BLaER1 (cell line): ENCODE data around the gene SLIT3.

ENCODE experiments used
- H3K27ac ChIP-seq: shearing (Covaris generic); formaldehyde crosslinking; 2 replicates; pipeline ENCODE4 v1.8.1; 2022
- H3K27me3 ChIP-seq: shearing (Covaris generic); formaldehyde crosslinking; 2 replicates; pipeline ENCODE4 v1.8.1; 2022
- H3K36me3 ChIP-seq: shearing (Covaris generic); formaldehyde crosslinking; 2 replicates; pipeline ENCODE4 v1.8.1; 2022
- H3K4me1 ChIP-seq: shearing (Covaris generic); formaldehyde crosslinking; 2 replicates; pipeline ENCODE4 v1.8.1; 2022
- H3K4me2 ChIP-seq: shearing (Covaris generic); formaldehyde crosslinking; 2 replicates; pipeline ENCODE4 v1.8.1; 2022
- H3K4me3 ChIP-seq: shearing (Covaris generic); formaldehyde crosslinking; 2 replicates; pipeline ENCODE4 v1.8.1; 2022
- H3K9ac ChIP-seq: shearing (Covaris generic); formaldehyde crosslinking; 2 replicates; pipeline ENCODE4 v1.8.1; 2022
- H3K9me3 ChIP-seq: shearing (Covaris generic); formaldehyde crosslinking; 2 replicates; pipeline ENCODE4 v1.8.1; 2022
- H4K20me1 ChIP-seq: shearing (Covaris generic); formaldehyde crosslinking; 2 replicates; pipeline ENCODE4 v1.8.1; 2022
- Cebpa-rat ChIP-seq: shearing (Covaris generic); IDR thresholded peaks from 2 replicates; pipeline ENCODE4 v1.8.1; 2022

SLIT3 gene

DNA sequence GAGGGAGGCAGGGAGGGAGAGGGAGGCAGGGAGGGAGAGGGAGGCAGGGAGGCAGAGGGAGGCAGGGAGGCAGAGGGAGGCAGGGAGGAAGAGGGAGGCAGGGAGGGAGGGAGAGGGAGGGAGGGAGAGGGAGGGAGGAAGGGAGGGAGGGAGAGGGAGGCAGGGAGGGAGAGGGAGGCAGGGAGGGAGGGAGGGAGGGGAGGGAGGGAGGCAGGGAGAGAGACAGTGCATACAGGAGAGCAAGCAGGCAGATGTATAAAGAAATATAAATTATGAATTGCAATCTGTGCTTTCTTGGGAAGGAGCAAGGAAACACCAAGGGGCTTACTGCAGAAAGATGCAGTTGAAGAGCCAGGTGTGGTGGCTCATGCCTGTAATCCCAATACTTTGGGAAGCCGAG is 574.6 kb downstream of the SLIT3 start:
- TF ChIP-seq Cebpa-rat: no peak
- no peak overlapping the region for H3K4me3 ChIP-seq
- H3K9ac ChIP-seq: no peak overlapping the region
- no peaks in the 10 kb centered on the region for H3K4me1 ChIP-seq
- H3K27ac ChIP-seq: no peak overlapping the region
- H3K4me2 ChIP-seq: no peak overlapping the region
- H3K36me3 ChIP-seq: no peaks in the 10 kb centered on the region
- no peaks in the 10 kb centered on the region for H3K27me3 ChIP-seq
- peaks cover 35% of the 10 kb centered on the region for H3K9me3 ChIP-seq
- H4K20me1 ChIP-seq: no peaks in the 10 kb centered on the region

DNA sequence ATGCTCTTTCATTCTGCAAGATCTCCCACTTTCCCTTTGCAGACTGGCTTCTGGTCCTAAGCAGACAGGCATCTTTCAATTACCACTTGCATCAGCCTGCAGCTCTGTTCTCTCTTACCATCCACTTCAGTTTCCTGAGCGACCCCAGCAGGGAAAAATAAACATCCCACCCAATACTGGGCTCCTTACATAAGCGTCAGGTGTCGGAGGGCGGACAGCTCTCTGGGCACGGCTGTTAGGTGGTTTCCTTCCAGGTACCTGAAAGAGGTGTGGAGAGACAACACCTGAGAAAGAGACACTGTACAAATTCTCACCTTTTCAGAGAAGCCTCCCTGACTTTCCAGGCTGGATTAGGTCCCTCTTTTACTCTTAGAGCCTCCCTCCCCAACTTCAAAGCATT is 576.7 kb downstream of the SLIT3 start:
- H3K36me3 ChIP-seq: no peaks in the 10 kb centered on the region
- no peaks in the 10 kb centered on the region for H3K27me3 ChIP-seq
- no peak overlapping the region for H3K4me3 ChIP-seq
- no peak overlapping the region for H3K4me2 ChIP-seq
- H3K9ac ChIP-seq: no peak overlapping the region
- H4K20me1 ChIP-seq: no peaks in the 10 kb centered on the region
- H3K4me1 ChIP-seq: no peaks in the 10 kb centered on the region
- TF ChIP-seq Cebpa-rat: no peak
- H3K27ac ChIP-seq: no peak overlapping the region
- H3K9me3 ChIP-seq: peaks cover 27% of the 10 kb centered on the region

DNA sequence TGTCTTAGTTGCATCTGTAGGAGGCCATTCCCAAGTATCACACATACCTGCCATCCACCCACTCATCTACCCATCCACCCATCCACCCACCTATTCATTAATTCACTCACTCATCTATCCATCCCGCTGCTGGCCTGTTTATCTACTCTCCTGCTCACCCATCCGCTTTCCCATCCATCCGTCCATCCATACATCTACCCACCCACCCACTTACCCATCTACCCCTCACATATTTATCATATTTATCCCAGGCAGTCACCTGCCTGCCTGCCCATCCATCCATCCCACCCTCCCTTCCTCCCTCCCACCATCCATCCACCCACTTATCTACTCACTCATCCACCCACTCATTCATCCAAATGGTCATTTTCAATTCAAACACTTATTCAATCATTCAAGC is 577.9 kb downstream of the SLIT3 start:
- Histone ChIP-seq H3K27me3 (no peaks in the 10 kb centered on the region), H3K27ac (no peak overlapping the region), H3K4me3 (no peak overlapping the region), H3K9ac (no peak overlapping the region), H3K9me3 (peaks cover 15% of the 10 kb centered on the region), H3K4me2 (no peak overlapping the region), H3K36me3 (no peaks in the 10 kb centered on the region), H4K20me1 (no peaks in the 10 kb centered on the region), H3K4me1 (no peaks in the 10 kb centered on the region)
- no peak for TF ChIP-seq Cebpa-rat

DNA sequence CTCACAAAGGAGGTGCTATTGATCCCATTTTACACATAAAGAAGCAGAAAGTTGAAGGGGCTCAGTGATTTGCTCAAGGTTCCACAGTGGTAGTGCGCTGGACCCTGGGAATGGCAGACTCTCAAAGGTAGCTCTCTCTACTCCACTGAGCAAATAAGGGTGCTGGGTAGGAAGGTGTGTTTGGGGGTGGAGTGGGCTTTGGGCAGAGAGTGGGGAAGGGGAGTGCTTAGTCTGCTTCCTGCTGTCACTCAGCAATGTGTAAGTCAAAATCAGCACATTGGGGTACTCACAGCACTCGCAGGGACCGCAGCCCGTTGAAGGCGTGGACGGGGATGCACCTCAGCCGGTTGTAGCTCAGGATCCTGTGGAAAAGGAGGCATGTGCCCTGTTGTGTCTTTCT is 579.0 kb downstream of the SLIT3 start:
- H3K27ac ChIP-seq: no peak overlapping the region
- TF ChIP-seq Cebpa-rat: no peak
- no peaks in the 10 kb centered on the region for H3K4me1 ChIP-seq
- H3K27me3 ChIP-seq: no peaks in the 10 kb centered on the region
- no peak overlapping the region for H3K4me3 ChIP-seq
- H3K36me3 ChIP-seq: no peaks in the 10 kb centered on the region
- H3K9ac ChIP-seq: no peak overlapping the region
- H4K20me1 ChIP-seq: no peaks in the 10 kb centered on the region
- H3K9me3 ChIP-seq: 0 out of 2 replicates have a peak, but pooled peaks cover 5% of the 10 kb centered on the region
- H3K4me2 ChIP-seq: no peak overlapping the region

DNA sequence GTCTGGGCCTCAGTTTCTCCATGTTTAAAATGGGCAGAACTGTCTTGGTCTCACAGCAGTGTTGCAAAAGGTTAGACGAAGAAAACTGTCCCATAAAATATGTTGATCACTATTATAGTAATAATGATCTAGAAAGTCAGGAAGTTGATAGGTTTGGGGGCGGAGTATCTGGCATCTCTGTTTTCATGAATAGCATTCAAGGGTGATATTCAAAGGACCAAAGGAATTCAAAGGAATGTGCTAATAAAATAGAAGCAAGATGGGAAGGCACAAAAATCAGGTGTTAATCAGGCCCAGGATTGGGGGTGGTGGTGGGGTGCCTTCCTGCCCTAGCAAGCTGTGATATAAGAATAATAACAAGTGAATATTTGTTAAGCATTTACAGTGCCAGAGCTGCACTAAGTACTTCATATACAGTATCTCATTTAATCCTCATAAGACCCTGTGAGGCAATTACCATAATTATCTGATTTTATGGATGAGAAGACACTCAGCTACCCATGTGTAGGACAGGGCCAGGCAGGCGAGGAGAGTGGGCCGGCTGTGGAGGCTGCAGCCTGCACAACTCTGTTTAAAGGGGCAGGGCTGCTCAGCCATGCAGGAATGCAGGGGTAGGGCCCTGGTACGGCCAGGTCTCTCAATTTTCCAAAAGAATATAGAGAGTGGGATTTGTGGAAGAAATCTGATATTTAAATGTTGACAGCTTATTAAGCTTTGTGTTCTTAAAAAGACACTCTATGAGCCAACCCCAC is 579.8 kb downstream of the SLIT3 start:
- Histone ChIP-seq H3K27ac (no peak overlapping the region), H3K36me3 (no peaks in the 10 kb centered on the region), H3K4me2 (no peak overlapping the region), H3K4me1 (no peaks in the 10 kb centered on the region), H3K4me3 (no peak overlapping the region), H3K9ac (no peak overlapping the region), H4K20me1 (no peaks in the 10 kb centered on the region), H3K27me3 (no peaks in the 10 kb centered on the region), H3K9me3 (no peaks in the 10 kb centered on the region)
- TF ChIP-seq Cebpa-rat: no peak

DNA sequence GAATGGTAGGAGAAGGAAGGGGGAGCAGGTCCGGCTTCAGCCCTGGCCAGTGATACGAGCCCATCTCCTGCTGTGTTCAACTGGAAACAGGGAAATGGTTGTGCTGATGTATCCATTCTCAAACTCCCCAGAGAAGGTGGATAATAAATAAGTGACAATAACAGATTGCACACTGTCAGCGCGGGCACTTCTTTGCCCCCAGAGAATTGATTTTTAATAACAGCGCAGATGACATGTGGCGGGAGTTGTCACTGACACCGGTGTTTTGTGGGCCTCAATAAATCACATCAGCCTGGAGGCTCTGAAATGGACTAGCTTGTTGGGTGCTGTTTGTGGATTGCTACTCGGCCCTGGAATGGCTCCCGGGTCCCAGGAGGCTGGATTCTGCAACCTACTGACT is 580.4 kb downstream of the SLIT3 start:
- H3K4me1 ChIP-seq: no peaks in the 10 kb centered on the region
- no peaks in the 10 kb centered on the region for H3K9me3 ChIP-seq
- H3K36me3 ChIP-seq: no peaks in the 10 kb centered on the region
- no peak overlapping the region for H3K4me2 ChIP-seq
- H3K27me3 ChIP-seq: no peaks in the 10 kb centered on the region
- no peak for TF ChIP-seq Cebpa-rat
- no peaks in the 10 kb centered on the region for H4K20me1 ChIP-seq
- H3K27ac ChIP-seq: no peak overlapping the region
- H3K4me3 ChIP-seq: no peak overlapping the region
- no peak overlapping the region for H3K9ac ChIP-seq

DNA sequence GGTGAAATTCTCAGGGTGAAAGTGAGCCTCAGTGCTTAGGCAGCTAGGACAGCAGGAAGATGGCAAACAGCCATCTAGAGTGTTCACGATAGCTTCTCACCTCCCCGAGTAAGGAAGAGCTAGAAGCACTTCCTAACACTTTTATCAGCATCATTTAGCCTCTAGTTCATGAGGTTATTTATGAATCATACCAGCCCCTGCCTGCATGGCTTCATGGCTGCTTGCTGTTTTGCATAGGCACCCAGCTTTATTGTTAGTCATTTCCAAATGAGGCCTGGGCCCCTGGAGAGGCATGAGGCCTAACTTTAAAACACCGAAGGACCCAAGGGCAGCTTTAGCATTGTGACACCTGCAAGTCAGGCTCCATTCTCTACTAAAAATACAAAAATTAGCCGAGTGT is 586.9 kb downstream of the SLIT3 start:
- Histone ChIP-seq H3K4me1 (peaks cover 10% of the 10 kb centered on the region), H3K27me3 (no peaks in the 10 kb centered on the region), H3K27ac (no peak overlapping the region), H3K9me3 (no peaks in the 10 kb centered on the region), H3K4me2 (no peak overlapping the region), H4K20me1 (no peaks in the 10 kb centered on the region), H3K36me3 (no peaks in the 10 kb centered on the region), H3K4me3 (no peak overlapping the region), H3K9ac (no peak overlapping the region)
- no peak for TF ChIP-seq Cebpa-rat

DNA sequence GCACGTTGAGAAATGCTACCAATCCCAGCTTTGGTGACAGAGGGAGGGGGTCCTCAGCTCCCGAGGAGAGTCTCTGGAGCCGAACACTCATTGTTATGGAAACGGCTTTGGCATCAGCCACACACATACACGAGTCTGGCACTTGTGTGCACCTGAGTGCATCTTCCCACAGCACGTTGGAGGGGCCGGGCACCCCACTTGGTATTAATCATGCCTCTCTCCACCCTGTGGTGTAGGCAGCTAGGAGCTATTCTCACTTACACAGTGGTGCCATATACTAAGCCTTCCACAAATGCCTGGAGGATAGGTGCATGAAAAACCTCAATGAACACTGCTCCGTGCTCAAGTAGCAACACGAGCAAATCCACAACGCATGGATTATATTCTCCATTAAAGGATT is 587.9 kb downstream of the SLIT3 start:
- Histone ChIP-seq H3K9ac (no peak overlapping the region), H3K4me2 (no peak overlapping the region), H3K27me3 (no peaks in the 10 kb centered on the region), H3K4me1 (peaks cover 10% of the 10 kb centered on the region), H3K27ac (no peak overlapping the region), H4K20me1 (no peaks in the 10 kb centered on the region), H3K9me3 (no peaks in the 10 kb centered on the region), H3K36me3 (no peaks in the 10 kb centered on the region), H3K4me3 (no peak overlapping the region)
- no peak for TF ChIP-seq Cebpa-rat

DNA sequence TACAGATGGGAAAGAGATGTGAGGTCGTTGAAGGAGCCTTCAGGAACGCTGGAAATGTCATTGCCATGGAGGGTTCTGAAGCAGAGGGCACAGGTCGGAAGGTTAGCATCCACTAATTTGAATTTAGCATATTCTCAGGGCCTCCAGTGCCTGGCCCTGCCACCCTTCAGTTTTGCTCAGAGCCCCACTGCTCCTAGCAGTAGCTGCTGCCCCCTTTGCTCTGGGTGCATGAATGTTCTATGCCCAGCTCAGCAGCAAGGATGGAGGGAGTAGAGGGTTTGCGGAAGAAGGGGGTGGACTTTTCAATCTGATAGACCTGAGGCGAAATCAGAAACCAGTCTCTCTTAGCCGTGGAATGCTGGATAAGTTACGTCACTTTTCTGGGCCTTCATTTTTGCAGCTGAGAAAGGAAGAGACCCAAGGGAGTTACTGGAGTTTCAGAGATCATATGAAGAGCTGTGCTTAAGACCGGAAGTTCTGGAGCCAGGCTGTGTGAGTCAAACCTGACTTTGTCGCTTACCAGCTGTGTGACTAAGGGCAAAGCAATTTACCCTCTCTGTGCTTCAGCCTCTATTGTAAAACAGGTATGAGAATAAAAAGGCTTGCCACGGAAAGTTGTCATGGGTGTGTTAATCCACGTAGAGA is 588.5 kb downstream of the SLIT3 start:
- Histone ChIP-seq H3K4me2 (no peak overlapping the region), H3K4me1 (peaks cover 10% of the 10 kb centered on the region), H3K27ac (no peak overlapping the region), H3K27me3 (no peaks in the 10 kb centered on the region), H4K20me1 (no peaks in the 10 kb centered on the region), H3K9ac (no peak overlapping the region), H3K36me3 (no peaks in the 10 kb centered on the region), H3K9me3 (no peaks in the 10 kb centered on the region), H3K4me3 (no peak overlapping the region)
- TF ChIP-seq Cebpa-rat: no peak

DNA sequence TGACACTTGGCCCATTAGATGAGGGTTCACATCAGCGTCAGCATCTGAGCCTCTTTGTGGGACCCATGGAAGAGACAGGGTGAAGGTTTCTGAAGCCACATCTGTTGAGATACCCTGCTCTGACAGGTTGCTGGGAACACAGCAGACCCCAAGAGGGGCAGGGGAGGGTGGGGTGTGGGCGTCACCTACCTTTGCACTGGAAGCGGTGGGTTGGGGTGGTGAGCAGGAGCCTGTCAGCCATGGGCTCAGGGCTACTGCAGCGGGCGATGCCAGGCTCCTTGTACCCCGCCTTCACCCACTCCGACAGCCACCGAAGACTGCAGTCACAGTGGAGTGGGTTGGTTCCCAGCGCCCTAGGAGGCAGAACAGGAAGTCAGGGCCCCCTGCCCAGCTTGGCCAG is 590.2 kb downstream of the SLIT3 start:
- no peak overlapping the region for H3K4me2 ChIP-seq
- no peaks in the 10 kb centered on the region for H3K36me3 ChIP-seq
- no peak for TF ChIP-seq Cebpa-rat
- H3K4me1 ChIP-seq: peaks cover 10% of the 10 kb centered on the region
- no peaks in the 10 kb centered on the region for H4K20me1 ChIP-seq
- no peak overlapping the region for H3K4me3 ChIP-seq
- no peak overlapping the region for H3K9ac ChIP-seq
- H3K9me3 ChIP-seq: no peaks in the 10 kb centered on the region
- H3K27me3 ChIP-seq: no peaks in the 10 kb centered on the region
- no peak overlapping the region for H3K27ac ChIP-seq
